Nephron progenitor cell (in vitro differentiated cells): Measurements from ENCODE around the gene ADAM12.
A peak's percentile ranks its signal among the peaks of the same experiment; 100 is the strongest.

Experiments used
- DNase-seq: peaks from one replicate; pipeline ENCODE4 v3.0.0; 2021
- H3K27ac Mint-ChIP-seq: 2 replicates; pipeline ENCODE4 v1.8.0; 2021; ENCODE audit warnings: mild to moderate bottlenecking, moderate library complexity, mixed read lengths
- H3K27me3 Mint-ChIP-seq: 2 replicates; pipeline ENCODE4 v1.8.0; 2021; ENCODE audit warnings: mild to moderate bottlenecking, low read depth, mixed read lengths; ENCODE audit not compliant: poor library complexity
- H3K36me3 Mint-ChIP-seq: 2 replicates; pipeline ENCODE4 v1.8.0; 2021; ENCODE audit warnings: low read depth, mixed read lengths
- H3K4me1 Mint-ChIP-seq: 2 replicates; pipeline ENCODE4 v1.8.0; 2021; ENCODE audit warnings: mixed read lengths
- H3K4me3 Mint-ChIP-seq: 2 replicates; pipeline ENCODE4 v1.8.0; 2021; ENCODE audit warnings: mild to moderate bottlenecking, moderate library complexity, mixed read lengths
- H3K9me3 Mint-ChIP-seq: 2 replicates; pipeline ENCODE4 v1.8.0; 2021; ENCODE audit warnings: mild to moderate bottlenecking, moderate library complexity, mixed read lengths
- CTCF ChIP-seq: fragments of 200-600 bp; sonication (generic); IDR thresholded peaks from 2 replicates; pipeline ENCODE4 v1.5.0; 2021; ENCODE audit warnings: antibody characterized with exemption

Gene ADAM12

GRCh38 chr10:126398924-126399323 is 10.6 kb upstream of the ADAM12 start:
- Mint-ChIP-seq H3K9me3 (peaks cover 4% of the 10 kb centered on the region), H3K4me1 (peaks cover 41% of the 10 kb centered on the region)

GRCh38 chr10:126398383-126398743 is 10.1 kb upstream of the ADAM12 start:
- no peak for TF ChIP-seq CTCF
- no peak for DNase-seq
- Mint-ChIP-seq H3K9me3 (peaks cover 4% of the 10 kb centered on the region), H3K27ac (no peak overlapping the region), H3K27me3 (peaks cover 6% of the 10 kb centered on the region), H3K36me3 (no peaks in the 10 kb centered on the region), H3K4me3 (no peak overlapping the region), H3K4me1 (peaks cover 39% of the 10 kb centered on the region)

More at GRCh38 chr10:126398924-126399323, 10.6 kb upstream of the ADAM12 start:
- Mint-ChIP-seq H3K27me3 (peaks cover 6% of the 10 kb centered on the region), H3K36me3 (no peaks in the 10 kb centered on the region), H3K4me3 (no peak overlapping the region), H3K27ac (no peak overlapping the region)
- TF ChIP-seq CTCF = no peak
- DNase-seq = no peak

- Mint-ChIP-seq H3K9me3 (peaks cover 4% of the 10 kb centered on the region), H3K27me3 (peaks cover 6% of the 10 kb centered on the region), H3K4me1 (peaks cover 34% of the 10 kb centered on the region), H3K4me3 (no peak overlapping the region), H3K27ac (no peak overlapping the region), H3K36me3 (no peaks in the 10 kb centered on the region)
- TF ChIP-seq CTCF = no peak
- peak; percentile 21 for DNase-seq
Measured at GRCh38 chr10:126397640-126398382, 9.5 kb upstream of the ADAM12 start.

- H3K9me3 Mint-ChIP-seq = peaks cover 4% of the 10 kb centered on the region
- H3K27me3 Mint-ChIP-seq = peaks cover 6% of the 10 kb centered on the region
- H3K4me1 Mint-ChIP-seq = peaks cover 34% of the 10 kb centered on the region
- no peak overlapping the region for H3K27ac Mint-ChIP-seq
- TF ChIP-seq CTCF = no peak
- H3K36me3 Mint-ChIP-seq = no peaks in the 10 kb centered on the region
- DNase-seq = no peak
- H3K4me3 Mint-ChIP-seq = no peak overlapping the region
Measured at GRCh38 chr10:126397156-126397555, 8.9 kb upstream of the ADAM12 start.

- H3K4me3 Mint-ChIP-seq = no peak overlapping the region
- peaks cover 15% of the 10 kb centered on the region for H3K27me3 Mint-ChIP-seq
- peaks cover 4% of the 10 kb centered on the region for H3K36me3 Mint-ChIP-seq
- no peak for DNase-seq
- H3K9me3 Mint-ChIP-seq = peaks cover 8% of the 10 kb centered on the region
- H3K27ac Mint-ChIP-seq = no peak overlapping the region
- H3K4me1 Mint-ChIP-seq = peaks cover 48% of the 10 kb centered on the region
- TF ChIP-seq CTCF = no peak
Measured at GRCh38 chr10:126394948-126395347, 6.7 kb upstream of the ADAM12 start.

GRCh38 chr10:126393076-126393475 is 4.8 kb upstream of the ADAM12 start:
- no peak for TF ChIP-seq CTCF
- no peak overlapping the region for H3K27ac Mint-ChIP-seq

More at GRCh38 chr10:126393076-126393475, 4.8 kb upstream of the ADAM12 start:
- H3K9me3 Mint-ChIP-seq = peaks cover 18% of the 10 kb centered on the region
- H3K27me3 Mint-ChIP-seq = peaks cover 32% of the 10 kb centered on the region
- H3K4me1 Mint-ChIP-seq = peaks cover 35% of the 10 kb centered on the region
- H3K36me3 Mint-ChIP-seq = peaks cover 9% of the 10 kb centered on the region
- DNase-seq = no peak
- no peak overlapping the region for H3K4me3 Mint-ChIP-seq
